ENCODE results near the gene UQCRH. TPM values are rescaled to one million over a fixed set of nuclear protein-coding genes. Genes with fewer than 3 reads are reported as not detected.

Gene UQCRH
- total RNA-seq, 2 donors from 2014 or later = 144 to 237 TPM

GRCh38 chr1:46280092-46280491 is 23.4 kb upstream of the UQCRH start:
- no peak for TF ChIP-seq CTCF (IDR thresholded peaks at IDR 0.05)
- Histone ChIP-seq H3K4me3 (no peak overlapping the region), H3K27ac (no peak overlapping the region), H3K27me3 (replicated peaks; ENCODE audit: insufficient read depth) (no peaks in the 10 kb centered on the region), H3K9me3 (no peaks in the 10 kb centered on the region), H3K36me3 (peaks cover 37% of the 10 kb centered on the region), H3K4me1 (ENCODE audit: control insufficient read depth in 1 of 2, low read depth in 2 of 2) (no peaks in the 10 kb centered on the region)
- DNase-seq (ENCODE audit: low spot score) (no peak), ATAC-seq (ENCODE audit: insufficient number of reproducible peaks, low FRiP score, low read depth) (no peak)

- Histone ChIP-seq H3K36me3 (peaks cover 41% of the 10 kb centered on the region), H3K27ac (no peak overlapping the region), H3K27me3 (replicated peaks; ENCODE audit: insufficient read depth) (no peaks in the 10 kb centered on the region), H3K4me3 (no peak overlapping the region), H3K9me3 (no peaks in the 10 kb centered on the region), H3K4me1 (ENCODE audit: control insufficient read depth in 1 of 2, low read depth in 2 of 2) (no peaks in the 10 kb centered on the region)
- ATAC-seq (ENCODE audit: insufficient number of reproducible peaks, low FRiP score, low read depth) (no peak), DNase-seq (ENCODE audit: low spot score) (no peak)
- no peak for TF ChIP-seq CTCF (IDR thresholded peaks at IDR 0.05)
These were observed 22.5 kb upstream of the UQCRH start for GRCh38 chr1:46281021-46281420.

- peaks cover 47% of the 10 kb centered on the region for H3K36me3 ChIP-seq
These were observed 19.4 kb upstream of the UQCRH start for GRCh38 chr1:46284058-46284457.

GRCh38 chr1:46284597-46285564 is 18.6 kb upstream of the UQCRH start:
- Histone ChIP-seq H3K4me1 (ENCODE audit: control insufficient read depth in 1 of 2, low read depth in 2 of 2) (no peaks in the 10 kb centered on the region), H3K4me3 (no peak overlapping the region), H3K27ac (no peak overlapping the region), H3K36me3 (peaks cover 50% of the 10 kb centered on the region), H3K9me3 (no peaks in the 10 kb centered on the region), H3K27me3 (replicated peaks; ENCODE audit: insufficient read depth) (no peaks in the 10 kb centered on the region)
- no peak for ATAC-seq (ENCODE audit: insufficient number of reproducible peaks, low FRiP score, low read depth)
- no peak for TF ChIP-seq CTCF (IDR thresholded peaks at IDR 0.05)
- DNase-seq (ENCODE audit: low spot score) = no peak

More at GRCh38 chr1:46284058-46284457, 19.4 kb upstream of the UQCRH start:
- H3K27ac ChIP-seq = no peak overlapping the region
- H3K4me3 ChIP-seq = no peak overlapping the region
- no peaks in the 10 kb centered on the region for H3K27me3 ChIP-seq (replicated peaks; ENCODE audit: insufficient read depth)
- no peak for TF ChIP-seq CTCF (IDR thresholded peaks at IDR 0.05)
- H3K4me1 ChIP-seq (ENCODE audit: control insufficient read depth in 1 of 2, low read depth in 2 of 2) = no peaks in the 10 kb centered on the region
- no peak for ATAC-seq (ENCODE audit: insufficient number of reproducible peaks, low FRiP score, low read depth)
- no peak for DNase-seq (ENCODE audit: low spot score)
- H3K9me3 ChIP-seq = no peaks in the 10 kb centered on the region

- ATAC-seq (ENCODE audit: insufficient number of reproducible peaks, low FRiP score, low read depth) (no peak), DNase-seq (ENCODE audit: low spot score) (no peak)
- Histone ChIP-seq H3K4me3 (no peak overlapping the region), H3K27me3 (replicated peaks; ENCODE audit: insufficient read depth) (no peaks in the 10 kb centered on the region), H3K36me3 (peaks cover 41% of the 10 kb centered on the region), H3K4me1 (ENCODE audit: control insufficient read depth in 1 of 2, low read depth in 2 of 2) (no peaks in the 10 kb centered on the region), H3K27ac (no peak overlapping the region), H3K9me3 (no peaks in the 10 kb centered on the region)
- TF ChIP-seq CTCF (IDR thresholded peaks at IDR 0.05) = no peak
These were observed 17.6 kb upstream of the UQCRH start for GRCh38 chr1:46285730-46286477.

Measured in thoracic aorta (tissue), 2 donors.